Mononuclear cell (primary cell): ENCODE results near the gene PANK2. TPM values are rescaled to one million over a fixed set of nuclear protein-coding genes. Genes with fewer than 3 reads are reported as not detected.
"Not testable (repeated sequence)": the region's sequence is repeated elsewhere in the genome, so short reads cannot be mapped to it uniquely, and the experiment has no call there.

Source experiments
- H3K27me3 ChIP-seq: 2 replicates; pipeline ENCODE4 v1.6.0; 2011; ENCODE audit warnings: low read length, control low read depth; ENCODE audit not compliant: insufficient read depth
- H3K4me1 ChIP-seq: 2 replicates; pipeline ENCODE4 v1.5.1; 2011; ENCODE audit warnings: mild to moderate bottlenecking, low read length, control low read depth; ENCODE audit not compliant: insufficient read depth
- H3K4me3 ChIP-seq: 2 replicates; pipeline ENCODE4 v1.5.1; 2011; ENCODE audit warnings: mild to moderate bottlenecking, low read length, moderate library complexity
- H3K9me3 ChIP-seq: 2 replicates; pipeline ENCODE4 v1.5.1; 2011; ENCODE audit warnings: low read depth, mild to moderate bottlenecking, control low read depth, low read length
- total RNA-seq: library from RNA; depleted of rRNA; stranded (reverse); fragments of >200 nt; gene quantifications from one replicate; pipeline ENCODE4 v1.2.3, GENCODE V29; 2012

The PANK2 gene
- total RNA-seq, 1 donor: 77.3 TPM

GRCh38 chr20:3863317-3863716, 25.9 kb upstream of the PANK2 start:
- no peaks in the 10 kb centered on the region for H3K27me3 ChIP-seq
- H3K9me3 ChIP-seq: no peaks in the 10 kb centered on the region
- H3K4me3 ChIP-seq: no peak overlapping the region
- no peaks in the 10 kb centered on the region for H3K4me1 ChIP-seq

- Histone ChIP-seq H3K4me1 (no peaks in the 10 kb centered on the region), H3K4me3 (no peak overlapping the region), H3K27me3 (no peaks in the 10 kb centered on the region), H3K9me3 (no peaks in the 10 kb centered on the region)
These were observed 24.7 kb upstream of the PANK2 start for GRCh38 chr20:3864518-3864917.

GRCh38 chr20:3865152-3865886, 23.9 kb upstream of the PANK2 start:
- no peaks in the 10 kb centered on the region for H3K4me1 ChIP-seq
- H3K27me3 ChIP-seq: no peaks in the 10 kb centered on the region
- H3K4me3 ChIP-seq: no peak overlapping the region
- no peaks in the 10 kb centered on the region for H3K9me3 ChIP-seq

DNA sequence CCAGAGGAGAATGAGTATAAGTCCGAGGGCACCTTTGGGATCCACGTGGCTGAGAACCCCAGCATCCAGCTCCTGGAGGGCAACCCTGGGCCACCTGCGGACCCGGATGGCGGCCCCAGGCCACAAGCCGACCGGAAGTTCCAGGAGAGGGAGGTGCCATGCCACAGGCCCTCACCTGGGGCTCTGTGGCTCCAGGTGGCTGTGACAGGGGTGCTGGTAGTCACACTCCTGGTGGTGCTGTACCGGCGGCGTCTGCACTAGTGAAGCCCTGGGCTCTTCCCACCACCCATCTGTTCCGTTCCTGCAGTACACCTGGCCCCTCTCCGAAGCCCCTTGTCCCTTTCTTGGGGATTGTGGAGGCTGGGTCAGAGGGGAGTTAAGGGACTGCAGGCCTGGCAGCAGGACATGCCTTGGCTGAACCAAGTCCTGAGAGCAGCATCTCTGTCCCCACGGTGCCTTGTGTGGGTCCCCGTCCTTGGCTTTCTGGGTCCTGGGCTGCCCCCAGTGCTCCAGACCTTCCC, 23.2 kb upstream of the PANK2 start:
- H3K27me3 ChIP-seq: no peaks in the 10 kb centered on the region
- H3K4me3 ChIP-seq: no peak overlapping the region
- no peaks in the 10 kb centered on the region for H3K9me3 ChIP-seq
- no peaks in the 10 kb centered on the region for H3K4me1 ChIP-seq

- Histone ChIP-seq H3K27me3 (no peaks in the 10 kb centered on the region), H3K9me3 (no peaks in the 10 kb centered on the region), H3K4me1 (no peaks in the 10 kb centered on the region), H3K4me3 (no peak overlapping the region)
These were observed 22.7 kb upstream of the PANK2 start for GRCh38 chr20:3866464-3866863.

- H3K9me3 ChIP-seq: no peaks in the 10 kb centered on the region
- H3K4me3 ChIP-seq: no peak overlapping the region
- no peaks in the 10 kb centered on the region for H3K27me3 ChIP-seq
- no peaks in the 10 kb centered on the region for H3K4me1 ChIP-seq
These were observed 21.4 kb upstream of the PANK2 start for GRCh38 chr20:3867802-3868201.

DNA sequence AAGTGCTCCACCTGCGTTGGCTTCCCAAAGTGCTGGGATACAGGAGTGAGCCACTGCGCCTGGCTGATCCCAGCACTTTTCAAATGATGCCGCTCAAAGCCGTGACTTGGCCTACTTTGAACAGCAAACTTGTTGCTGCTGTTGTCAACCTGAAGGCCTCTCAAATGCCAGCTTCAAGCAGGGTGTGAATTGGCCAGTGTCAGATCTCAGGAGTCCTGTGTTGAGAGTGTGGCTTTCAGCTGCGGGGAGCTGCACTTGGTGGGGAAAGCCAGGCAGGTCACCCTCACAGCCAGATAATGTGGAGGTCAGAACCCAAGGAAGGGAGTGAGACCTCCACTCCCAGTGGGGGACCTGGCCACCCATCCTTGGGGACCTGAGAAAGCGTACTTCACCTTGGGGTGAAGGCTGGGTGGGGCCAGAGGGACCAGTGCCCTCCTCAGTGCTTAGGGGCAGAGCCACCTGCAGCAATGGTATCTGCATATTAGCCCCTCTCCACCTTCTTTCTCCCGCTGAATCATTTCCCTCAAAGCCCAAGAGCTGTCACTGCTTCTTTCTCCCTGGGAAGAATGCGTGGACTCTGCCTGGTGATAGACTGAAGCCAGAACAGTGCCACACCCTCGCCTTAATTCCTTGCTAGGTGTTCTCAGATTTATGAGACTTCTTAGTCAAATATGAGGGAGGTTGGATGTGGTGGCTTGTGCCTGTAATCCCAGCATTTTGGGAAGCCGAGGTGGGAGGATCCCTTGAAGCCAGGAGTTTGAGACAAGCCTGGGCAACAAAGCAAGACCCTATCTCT, 19.1 kb upstream of the PANK2 start:
- peaks cover 2% of the 10 kb centered on the region for H3K4me1 ChIP-seq
- no peak overlapping the region for H3K4me3 ChIP-seq
- no peaks in the 10 kb centered on the region for H3K27me3 ChIP-seq
- no peaks in the 10 kb centered on the region for H3K9me3 ChIP-seq

DNA sequence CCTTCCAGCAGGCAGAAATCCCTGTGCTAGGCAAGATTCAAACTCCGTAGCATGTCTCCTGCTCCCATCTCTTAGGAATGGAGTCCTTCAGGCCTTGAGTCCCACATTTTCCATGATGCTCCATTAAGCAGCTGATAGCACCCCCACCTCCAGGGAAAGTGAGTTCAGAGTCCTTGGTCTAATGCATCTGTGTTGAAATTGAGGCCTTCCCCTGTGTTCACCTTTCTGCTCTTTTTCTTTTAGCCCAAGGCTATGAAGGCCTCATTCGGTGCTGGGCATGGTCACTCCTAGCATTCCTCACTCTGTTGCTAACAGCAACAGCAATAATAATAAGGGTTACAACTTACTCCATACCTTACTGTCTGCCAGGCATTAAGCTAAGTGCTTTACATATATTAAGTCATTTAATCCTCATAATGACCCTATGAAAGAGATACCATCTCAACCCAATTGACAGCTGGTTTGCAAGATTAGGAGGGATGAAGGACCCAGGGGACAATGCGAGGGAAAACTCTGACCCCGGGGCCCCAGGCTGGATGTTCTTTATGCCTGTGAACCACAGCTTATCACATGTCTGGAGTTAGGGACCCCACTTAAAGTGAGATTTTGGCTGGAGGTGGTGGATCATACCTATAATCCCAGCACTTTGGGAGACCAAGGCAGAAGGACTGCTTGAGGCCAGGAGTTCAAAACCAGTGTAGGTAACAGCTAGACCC, 17.5 kb upstream of the PANK2 start:
- no peaks in the 10 kb centered on the region for H3K27me3 ChIP-seq
- peaks cover 9% of the 10 kb centered on the region for H3K4me1 ChIP-seq
- no peak overlapping the region for H3K4me3 ChIP-seq
- no peaks in the 10 kb centered on the region for H3K9me3 ChIP-seq

GRCh38 chr20:3873507-3873906, 15.7 kb upstream of the PANK2 start:
- Histone ChIP-seq H3K9me3 (no peaks in the 10 kb centered on the region), H3K4me3 (no peak overlapping the region), H3K27me3 (no peaks in the 10 kb centered on the region), H3K4me1 (peaks cover 9% of the 10 kb centered on the region)

GRCh38 chr20:3874194-3874844, 14.9 kb upstream of the PANK2 start:
- H3K4me3 ChIP-seq: no peak overlapping the region
- H3K27me3 ChIP-seq: no peaks in the 10 kb centered on the region
- H3K9me3 ChIP-seq: no peaks in the 10 kb centered on the region
- H3K4me1 ChIP-seq: peaks cover 9% of the 10 kb centered on the region

GRCh38 chr20:3875378-3875974, 13.7 kb upstream of the PANK2 start:
- Histone ChIP-seq H3K9me3 (no peaks in the 10 kb centered on the region), H3K4me3 (no peak overlapping the region), H3K4me1 (peaks cover 9% of the 10 kb centered on the region), H3K27me3 (no peaks in the 10 kb centered on the region)

- Histone ChIP-seq H3K4me3 (no peak overlapping the region), H3K9me3 (no peaks in the 10 kb centered on the region), H3K4me1 (peaks cover 9% of the 10 kb centered on the region), H3K27me3 (no peaks in the 10 kb centered on the region)
These were observed 13.2 kb upstream of the PANK2 start for GRCh38 chr20:3876000-3876399.

- H3K9me3 ChIP-seq: no peaks in the 10 kb centered on the region
- H3K27me3 ChIP-seq: no peaks in the 10 kb centered on the region
- peaks cover 9% of the 10 kb centered on the region for H3K4me1 ChIP-seq
- no peak overlapping the region for H3K4me3 ChIP-seq
These were observed 12.5 kb upstream of the PANK2 start for GRCh38 chr20:3876676-3877075.

DNA sequence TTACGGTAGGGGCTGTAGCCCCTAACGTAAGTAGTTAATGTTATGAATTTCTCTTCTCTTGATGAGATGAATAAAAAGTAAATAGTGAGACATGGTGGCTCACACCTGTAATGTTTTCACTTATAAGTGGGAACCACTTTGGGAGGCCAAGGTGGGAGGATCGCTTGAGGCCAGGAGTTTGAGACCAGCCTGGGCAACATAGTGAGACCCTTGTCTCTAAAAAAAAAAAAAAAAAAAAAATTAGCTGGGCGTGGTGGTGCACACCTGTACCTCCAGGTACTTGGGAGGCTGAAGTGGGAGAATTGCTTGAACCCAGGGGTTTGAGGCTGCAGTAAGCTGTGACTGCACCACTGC, 10.3 kb upstream of the PANK2 start:
- H3K4me1 ChIP-seq, H3K9me3 ChIP-seq, H3K27me3 ChIP-seq, H3K4me3 ChIP-seq: not testable (repeated sequence)
